ENCODE data around the gene NT5DC4.

NT5DC4 gene

DNA sequence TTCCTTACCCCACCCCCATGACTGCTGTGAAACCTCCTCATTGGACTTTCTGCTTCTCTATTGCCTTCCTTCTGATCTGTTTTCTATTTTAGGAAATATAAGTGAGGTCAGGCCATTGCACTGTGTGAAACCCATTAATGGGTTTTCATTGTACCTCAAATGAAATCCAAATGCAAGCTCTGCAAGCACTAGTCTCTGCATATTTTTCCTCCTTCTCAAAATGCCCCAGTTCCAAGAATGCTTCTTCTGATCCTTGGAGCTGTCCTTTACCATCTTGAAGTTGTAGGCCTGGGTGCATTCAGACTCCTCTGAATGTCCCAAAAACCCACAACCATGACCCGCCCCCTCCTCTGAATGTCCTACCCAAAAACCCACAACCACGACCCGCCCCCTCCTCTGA is 55.3 kb downstream of the NT5DC4 start:
- Histone ChIP-seq H3K27me3 (ENCODE audit: insufficient read depth, low read length) (no peaks in the 10 kb centered on the region), H3K4me1 (ENCODE audit: insufficient read depth, low read length) (peaks cover 11% of the 10 kb centered on the region), H3K4me3 (ENCODE audit: low read length) (no peak overlapping the region), H3K36me3 (ENCODE audit: insufficient read depth, low read length) (no peaks in the 10 kb centered on the region), H2AFZ (ENCODE audit: low read depth, low read length) (no peak overlapping the region), H3K9me3 (ENCODE audit: low read length) (no peaks in the 10 kb centered on the region)

DNA sequence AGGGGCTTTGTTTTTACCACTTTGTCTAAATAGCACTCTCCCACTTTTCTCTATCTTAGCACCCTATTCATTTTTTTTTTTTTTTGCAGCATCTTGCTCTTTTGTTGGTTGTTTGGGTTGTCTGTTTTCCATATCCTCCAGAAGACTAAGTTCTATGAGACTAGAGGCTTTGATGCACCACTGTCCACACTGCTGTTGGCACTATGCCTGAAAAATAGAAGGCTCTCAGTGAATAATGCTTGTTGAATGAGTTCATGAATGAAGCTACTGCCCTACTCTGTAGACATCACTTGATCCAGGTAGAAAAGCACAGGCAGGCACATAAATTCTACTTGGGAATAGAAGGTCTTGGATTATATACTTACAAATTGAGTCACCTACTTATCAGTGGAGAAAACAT is 56.2 kb downstream of the NT5DC4 start:
- Histone ChIP-seq H3K36me3 (ENCODE audit: insufficient read depth, low read length) (no peaks in the 10 kb centered on the region), H3K4me3 (ENCODE audit: low read length) (no peak overlapping the region), H3K27me3 (ENCODE audit: insufficient read depth, low read length) (no peaks in the 10 kb centered on the region), H3K9me3 (ENCODE audit: low read length) (no peaks in the 10 kb centered on the region), H2AFZ (ENCODE audit: low read depth, low read length) (no peak overlapping the region), H3K4me1 (ENCODE audit: insufficient read depth, low read length) (peaks cover 11% of the 10 kb centered on the region)

DNA sequence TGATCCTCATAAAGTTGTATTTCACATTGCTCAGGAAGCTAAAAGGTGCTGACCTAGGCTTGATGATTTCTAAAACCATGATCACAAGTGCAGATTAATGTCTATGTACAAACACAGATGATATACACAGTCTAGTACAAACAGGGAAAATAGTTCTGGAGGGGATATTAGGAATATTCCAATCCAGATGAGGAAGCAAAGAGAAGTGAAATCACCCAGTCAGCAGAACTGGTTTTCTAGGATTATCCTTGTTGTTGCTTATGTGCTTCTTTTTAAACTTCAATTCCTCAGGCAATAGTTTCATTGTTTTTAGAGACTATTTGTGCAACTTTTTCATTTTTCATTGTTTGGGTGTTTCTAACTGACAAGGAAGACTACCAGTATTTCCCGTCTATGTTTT is 58.8 kb downstream of the NT5DC4 start:
- H3K4me3 ChIP-seq (ENCODE audit: low read length) = no peak overlapping the region
- H2AFZ ChIP-seq (ENCODE audit: low read depth, low read length) = no peak overlapping the region
- H3K9me3 ChIP-seq (ENCODE audit: low read length) = no peaks in the 10 kb centered on the region
- no peaks in the 10 kb centered on the region for H3K27me3 ChIP-seq (ENCODE audit: insufficient read depth, low read length)
- no peaks in the 10 kb centered on the region for H3K36me3 ChIP-seq (ENCODE audit: insufficient read depth, low read length)
- peaks cover 17% of the 10 kb centered on the region for H3K4me1 ChIP-seq (ENCODE audit: insufficient read depth, low read length)

DNA sequence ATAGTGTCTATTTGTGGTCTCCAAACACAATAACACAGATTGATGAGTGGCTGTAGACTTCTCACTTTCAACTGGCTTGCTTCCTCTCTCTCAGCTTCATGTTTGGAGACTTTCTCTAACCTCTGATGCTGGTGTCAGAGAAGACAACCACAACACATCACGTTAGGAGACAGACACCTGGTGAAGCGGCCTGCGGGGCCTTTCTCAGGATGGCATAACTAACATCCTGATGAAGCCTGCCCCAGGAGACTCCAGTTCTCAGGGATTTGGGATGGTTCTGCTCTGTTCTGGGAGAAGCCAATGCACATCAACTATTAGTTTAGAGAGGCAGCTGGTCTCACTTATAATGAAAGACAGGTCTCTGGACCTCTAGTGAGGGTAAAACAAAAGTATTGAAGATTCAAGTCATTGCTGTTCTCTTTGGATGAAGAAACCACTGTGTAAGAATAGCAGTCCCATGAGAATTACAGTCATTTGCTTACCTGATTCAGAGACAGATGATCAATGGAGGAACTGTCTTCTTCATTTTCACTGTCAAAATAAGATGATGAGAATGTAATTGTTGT is 61.5 kb downstream of the NT5DC4 start:
- H2AFZ ChIP-seq (ENCODE audit: low read depth, low read length) = no peak overlapping the region
- H3K4me1 ChIP-seq (ENCODE audit: insufficient read depth, low read length) = peaks cover 12% of the 10 kb centered on the region
- H3K4me3 ChIP-seq (ENCODE audit: low read length) = no peak overlapping the region
- H3K27me3 ChIP-seq (ENCODE audit: insufficient read depth, low read length) = no peaks in the 10 kb centered on the region
- H3K9me3 ChIP-seq (ENCODE audit: low read length) = no peaks in the 10 kb centered on the region
- no peaks in the 10 kb centered on the region for H3K36me3 ChIP-seq (ENCODE audit: insufficient read depth, low read length)

DNA sequence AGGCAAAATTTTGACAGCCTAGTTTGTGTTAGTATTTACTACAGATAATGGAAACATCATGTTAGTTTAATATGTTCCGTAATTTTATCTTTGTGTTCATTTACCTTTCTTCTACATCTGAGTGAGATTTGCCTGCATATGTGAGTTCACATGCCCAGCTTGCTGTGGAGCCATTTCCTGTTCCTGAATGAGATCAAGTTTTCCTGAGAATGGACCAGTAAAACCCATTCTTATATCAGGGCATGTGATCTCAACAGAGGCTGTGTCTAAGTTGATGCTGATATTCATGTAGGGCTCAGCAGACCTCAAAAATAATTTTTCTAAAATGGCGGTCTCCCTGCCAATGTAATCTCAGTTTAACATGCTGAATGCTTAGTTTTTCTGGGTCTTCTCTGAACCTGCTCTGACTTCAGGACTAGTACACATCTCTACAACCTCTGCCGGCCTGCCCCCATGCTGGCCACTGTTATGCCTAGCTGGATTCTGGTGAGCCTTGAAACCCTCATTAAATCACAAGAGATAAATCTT is 62.4 kb downstream of the NT5DC4 start:
- H3K9me3 ChIP-seq (ENCODE audit: low read length) = no peaks in the 10 kb centered on the region
- no peak overlapping the region for H2AFZ ChIP-seq (ENCODE audit: low read depth, low read length)
- H3K4me3 ChIP-seq (ENCODE audit: low read length) = no peak overlapping the region
- H3K4me1 ChIP-seq (ENCODE audit: insufficient read depth, low read length) = peaks cover 7% of the 10 kb centered on the region
- no peaks in the 10 kb centered on the region for H3K27me3 ChIP-seq (ENCODE audit: insufficient read depth, low read length)
- no peaks in the 10 kb centered on the region for H3K36me3 ChIP-seq (ENCODE audit: insufficient read depth, low read length)

DNA sequence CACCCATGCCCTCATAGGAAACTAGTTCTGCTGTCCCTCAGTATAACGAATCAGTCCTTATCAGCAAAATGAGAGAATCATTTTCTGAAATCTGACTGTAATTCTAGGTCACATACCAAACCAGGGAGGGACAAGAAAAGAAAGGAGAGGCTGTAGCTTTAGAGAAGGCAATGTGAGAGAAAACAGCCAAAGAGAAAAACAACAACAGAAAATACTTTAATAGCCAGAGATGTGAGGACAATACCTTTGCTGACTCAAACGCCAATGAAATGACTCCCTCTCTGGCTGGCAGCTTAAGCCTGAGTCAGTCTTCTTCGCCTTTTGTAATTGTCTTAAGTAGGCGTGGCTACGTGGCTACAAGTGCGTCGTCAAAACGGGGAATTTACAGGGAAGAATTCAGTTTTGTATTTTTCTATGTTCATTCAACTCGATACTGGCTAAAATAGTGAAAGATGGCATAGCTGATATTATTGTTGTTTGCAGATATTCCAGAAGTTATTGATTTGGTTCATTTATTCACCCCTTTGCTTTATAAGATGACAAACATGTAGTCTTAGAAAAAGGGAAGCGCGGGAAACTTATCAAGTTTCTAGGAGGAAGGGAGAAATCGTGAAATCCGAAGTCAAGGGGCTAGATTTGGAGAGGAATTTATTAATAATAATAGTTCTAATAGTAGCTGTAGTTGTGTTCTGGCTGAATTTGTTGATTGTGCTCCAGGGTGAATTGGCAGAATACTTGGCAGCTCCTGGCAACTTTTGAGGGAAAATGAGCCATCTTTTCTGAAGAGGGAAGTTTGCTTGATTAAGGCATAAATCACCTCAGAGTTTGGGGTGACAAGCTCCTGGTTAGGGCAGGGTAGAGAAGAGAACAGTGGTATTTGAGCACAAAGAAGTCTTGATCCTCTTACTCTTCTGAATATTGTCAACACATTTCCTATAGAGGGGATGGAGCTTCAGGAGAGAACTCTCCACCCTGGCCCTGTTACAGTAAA is 63.7 kb downstream of the NT5DC4 start, which contains the start of gene IL1A:
Gene IL1A (minus strand): TSS at position 295 of the 991 bp plus-strand sequence. CDS start 723 bp downstream, outside the sequence.
- Histone ChIP-seq H3K27me3 (ENCODE audit: insufficient read depth, low read length) (no peaks in the 10 kb centered on the region), H3K9me3 (ENCODE audit: low read length) (no peaks in the 10 kb centered on the region), H3K4me1 (ENCODE audit: insufficient read depth, low read length) (peaks cover 7% of the 10 kb centered on the region), H2AFZ (ENCODE audit: low read depth, low read length) (peak within 1 kb of the TSS; percentile 37), H3K4me3 (ENCODE audit: low read length) (peak within 1 kb of the TSS; percentile 15), H3K36me3 (ENCODE audit: insufficient read depth, low read length) (no peaks in the 10 kb centered on the region)

DNA sequence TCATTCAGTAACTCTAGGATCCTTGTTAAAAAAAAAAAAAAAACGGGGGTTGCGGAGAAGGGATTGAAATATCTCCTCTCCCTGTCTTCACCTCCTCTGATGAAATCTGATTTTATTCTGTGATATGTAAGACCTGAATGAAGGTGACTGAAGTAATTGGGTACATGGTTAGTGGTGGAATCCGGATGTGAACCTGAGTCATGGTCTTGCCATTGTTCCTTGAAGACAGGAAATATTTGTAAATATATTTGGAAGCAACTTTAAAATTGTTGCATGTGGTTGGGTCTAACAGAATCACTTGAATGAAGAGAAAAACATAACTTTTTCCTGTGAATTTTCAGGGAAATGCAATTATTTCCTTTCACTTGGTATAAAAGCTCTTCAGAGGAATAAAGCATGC is 66.5 kb downstream of the NT5DC4 start:
- H3K9me3 ChIP-seq (ENCODE audit: low read length) = no peaks in the 10 kb centered on the region
- no peaks in the 10 kb centered on the region for H3K27me3 ChIP-seq (ENCODE audit: insufficient read depth, low read length)
- H3K4me1 ChIP-seq (ENCODE audit: insufficient read depth, low read length) = peaks cover 7% of the 10 kb centered on the region
- H3K4me3 ChIP-seq (ENCODE audit: low read length) = no peak overlapping the region
- H2AFZ ChIP-seq (ENCODE audit: low read depth, low read length) = no peak overlapping the region
- H3K36me3 ChIP-seq (ENCODE audit: insufficient read depth, low read length) = no peaks in the 10 kb centered on the region

DNA sequence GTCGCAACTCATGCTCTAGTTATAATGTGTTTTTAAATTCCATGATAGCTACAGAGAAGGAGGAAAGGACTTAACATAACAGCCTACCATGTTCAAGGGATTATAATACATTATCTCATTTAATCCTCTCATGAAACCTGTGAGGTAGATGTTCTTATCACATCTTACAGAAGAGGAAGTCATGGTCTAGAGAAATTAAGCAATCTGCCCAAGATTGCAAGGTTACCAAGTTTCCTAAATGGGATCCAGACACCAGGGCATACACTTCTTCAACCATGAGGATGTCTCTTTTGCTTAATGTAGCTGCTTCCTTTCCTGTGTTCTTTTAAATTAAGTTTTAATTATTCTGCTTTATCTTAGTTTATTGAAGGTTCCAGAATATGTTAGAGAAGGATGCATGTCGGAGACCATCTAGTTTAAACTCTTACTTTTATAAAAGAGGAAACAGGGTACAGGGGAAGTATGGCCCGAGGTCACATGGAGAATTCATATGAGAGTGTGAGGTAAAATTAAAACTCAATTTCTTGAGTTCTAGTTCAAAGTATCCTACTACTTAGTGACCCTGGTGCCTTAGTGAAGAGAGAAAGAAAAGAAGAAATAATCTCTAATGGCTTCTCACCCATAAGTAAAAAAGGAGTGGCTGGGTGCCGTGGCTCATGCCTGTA is 67.0 kb downstream of the NT5DC4 start:
- Histone ChIP-seq H3K9me3 (ENCODE audit: low read length) (no peaks in the 10 kb centered on the region), H3K4me1 (ENCODE audit: insufficient read depth, low read length) (peaks cover 7% of the 10 kb centered on the region), H3K27me3 (ENCODE audit: insufficient read depth, low read length) (no peaks in the 10 kb centered on the region), H3K4me3 (ENCODE audit: low read length) (no peak overlapping the region), H2AFZ (ENCODE audit: low read depth, low read length) (no peak overlapping the region), H3K36me3 (ENCODE audit: insufficient read depth, low read length) (no peaks in the 10 kb centered on the region)

DNA sequence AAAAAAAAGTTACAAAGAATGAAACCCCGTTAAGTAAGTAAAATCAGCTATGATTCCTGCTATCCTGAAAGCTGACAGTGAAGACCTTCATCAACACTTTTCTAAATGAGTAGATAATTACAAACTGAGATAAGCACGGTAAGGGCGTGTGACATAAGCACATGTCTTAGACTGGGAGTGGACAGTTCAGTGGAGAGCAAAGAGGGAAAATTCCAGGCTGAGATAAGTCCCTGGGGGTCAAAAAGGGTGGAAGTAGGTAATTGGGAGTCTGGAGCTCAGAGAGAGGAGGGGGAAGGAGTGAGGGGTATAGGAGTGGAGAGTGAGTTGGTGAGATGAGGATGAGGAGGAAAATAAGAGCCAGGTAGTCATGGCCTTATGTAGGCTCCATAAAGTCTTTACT is 67.8 kb downstream of the NT5DC4 start:
- no peaks in the 10 kb centered on the region for H3K36me3 ChIP-seq (ENCODE audit: insufficient read depth, low read length)
- H3K9me3 ChIP-seq (ENCODE audit: low read length) = no peaks in the 10 kb centered on the region
- no peak overlapping the region for H3K4me3 ChIP-seq (ENCODE audit: low read length)
- H3K27me3 ChIP-seq (ENCODE audit: insufficient read depth, low read length) = no peaks in the 10 kb centered on the region
- peaks cover 7% of the 10 kb centered on the region for H3K4me1 ChIP-seq (ENCODE audit: insufficient read depth, low read length)
- H2AFZ ChIP-seq (ENCODE audit: low read depth, low read length) = no peak overlapping the region

Data from neuron (in vitro differentiated cells).